Upper lobe of left lung (tissue), 6 donors: ENCODE data around the gene C4orf50. TPM values are rescaled to one million over a fixed set of nuclear protein-coding genes. Genes with fewer than 3 reads are reported as not detected.

ENCODE experiments used
- ATAC-seq, 2 donors: fragments of 200-7000 bp; cut with Tn5 transposase; one replicate each; pipeline ENCODE4 v1.9.1; 2022; ENCODE audit warnings: mild to moderate bottlenecking in 2 of 2, moderate library complexity in 2 of 2; ENCODE audit not compliant: low FRiP score in 2 of 2
- DNase-seq, 2 donors: peaks; one replicate each; pipeline ENCODE4 v3.0.0-alpha.2; 2019 to 2020
- H3K27ac ChIP-seq, 4 donors: fragments of 200-600 bp; sonication (generic); one replicate each; pipeline ENCODE4 v1.5.1; 2016 to 2019
- H3K27me3 ChIP-seq, 4 donors: fragments of 200-600 bp; sonication (generic); one replicate each; pipeline ENCODE4 v1.5.1; 2017 to 2019
- H3K36me3 ChIP-seq, 4 donors: fragments of 200-600 bp; sonication (generic); one replicate each; pipeline ENCODE4 v1.5.1; 2016 to 2019
- H3K4me1 ChIP-seq, 4 donors: fragments of 200-600 bp; sonication (generic); one replicate each; pipeline ENCODE4 v1.5.1; 2018 to 2019
- H3K4me3 ChIP-seq, 4 donors: fragments of 200-600 bp; sonication (generic); one replicate each; pipeline ENCODE4 v1.5.1; 2017 to 2019; ENCODE audit warnings: mild to moderate bottlenecking in 2 of 4, moderate library complexity in 1 of 4
- H3K9me3 ChIP-seq, 4 donors: fragments of 200-600 bp; sonication (generic); one replicate each; pipeline ENCODE4 v1.5.1; 2018 to 2019
- EP300 ChIP-seq, 4 donors: sonication (generic); formaldehyde crosslinking; IDR thresholded peaks; one replicate each; pipeline ENCODE4 v1.5.1; 2017; ENCODE audit warnings: antibody characterized with exemption in 4 of 4, control low read depth in 2 of 4
- POLR2A ChIP-seq, 4 donors: fragments of 450-650 bp; IDR thresholded peaks; one replicate each; pipeline ENCODE4 v1.5.1; 2016 to 2017; ENCODE audit warnings: antibody characterized with exemption in 4 of 4, mild to moderate bottlenecking in 2 of 4
- POLR2AphosphoS5 ChIP-seq, 2 donors: sonication (generic); formaldehyde crosslinking; IDR thresholded peaks; one replicate each; pipeline ENCODE4 v1.5.1; 2017; ENCODE audit warnings: antibody characterized with exemption in 2 of 2
- WGBS, 2 donors: methylation state at CpG; one replicate each; pipeline ENCODE4 v1.1.5; 2017 to 2018; 5-methylcytosine and 5-hydroxymethylcytosine counted together
- total RNA-seq, 6 donors: library from RNA; depleted of rRNA in 4 of 6; stranded (reverse); fragments of >200 nt in 4 of 6; gene quantifications; one replicate each; pipeline versions ENCODE4 v1.1.0 to v1.2.1, GENCODE V29; 2016 to 2021
- TF ChIP-seq, protein P1 (sequence below), 6 experiments: fragments of 450-650 bp in 4 of 6; fragments of 200-600 bp in 2 of 6; sonication (generic) in 2 of 6; IDR thresholded peaks; one replicate each; pipeline ENCODE4 v1.5.1; 2016 to 2019; ENCODE audit warnings: antibody characterized with exemption in 6 of 6
- donor health status: DM: no; HTN: no; CAD: no; lungs with moderate emphysema.
- donor health status: DM: no; HTN: yes; CAD: no; lungs with severe emphysema.

The C4orf50 gene
- total RNA-seq, 6 donors from 2014 or later = 0.03 to 1.3 (median 0.65) TPM

GRCh38 chr4:6038711-6039110 is 20.5 kb upstream of the C4orf50 start:
- H3K36me3 ChIP-seq = no peaks in the 10 kb centered on the region
- 83% methylated on average over 8 of the region's 8 CpGs; no CpG with 5 or more reads in 1 of the 2 donors for WGBS, 2 donors
- no peaks in the 10 kb centered on the region for H3K4me1 ChIP-seq
- no peaks in the 10 kb centered on the region for H3K9me3 ChIP-seq
- DNase-seq (no peak), ATAC-seq (no peak)
- no peak overlapping the region for H3K4me3 ChIP-seq
- TF ChIP-seq, protein P1, sequence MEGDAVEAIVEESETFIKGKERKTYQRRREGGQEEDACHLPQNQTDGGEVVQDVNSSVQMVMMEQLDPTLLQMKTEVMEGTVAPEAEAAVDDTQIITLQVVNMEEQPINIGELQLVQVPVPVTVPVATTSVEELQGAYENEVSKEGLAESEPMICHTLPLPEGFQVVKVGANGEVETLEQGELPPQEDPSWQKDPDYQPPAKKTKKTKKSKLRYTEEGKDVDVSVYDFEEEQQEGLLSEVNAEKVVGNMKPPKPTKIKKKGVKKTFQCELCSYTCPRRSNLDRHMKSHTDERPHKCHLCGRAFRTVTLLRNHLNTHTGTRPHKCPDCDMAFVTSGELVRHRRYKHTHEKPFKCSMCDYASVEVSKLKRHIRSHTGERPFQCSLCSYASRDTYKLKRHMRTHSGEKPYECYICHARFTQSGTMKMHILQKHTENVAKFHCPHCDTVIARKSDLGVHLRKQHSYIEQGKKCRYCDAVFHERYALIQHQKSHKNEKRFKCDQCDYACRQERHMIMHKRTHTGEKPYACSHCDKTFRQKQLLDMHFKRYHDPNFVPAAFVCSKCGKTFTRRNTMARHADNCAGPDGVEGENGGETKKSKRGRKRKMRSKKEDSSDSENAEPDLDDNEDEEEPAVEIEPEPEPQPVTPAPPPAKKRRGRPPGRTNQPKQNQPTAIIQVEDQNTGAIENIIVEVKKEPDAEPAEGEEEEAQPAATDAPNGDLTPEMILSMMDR (IDR thresholded peaks at IDR 0.05) = no peak
- TF ChIP-seq POLR2A (IDR thresholded peaks at IDR 0.05) (no peak), POLR2AphosphoS5 (IDR thresholded peaks at IDR 0.05) (no peak), EP300 (IDR thresholded peaks at IDR 0.05) (no peak)
- no peak overlapping the region for H3K27ac ChIP-seq
- H3K27me3 ChIP-seq = no peaks in the 10 kb centered on the region

GRCh38 chr4:6035786-6036185 is 17.6 kb upstream of the C4orf50 start:
- Histone ChIP-seq H3K4me1 (no peaks in the 10 kb centered on the region), H3K27me3 (no peaks in the 10 kb centered on the region), H3K4me3 (no peak overlapping the region), H3K9me3 (no peaks in the 10 kb centered on the region), H3K36me3 (no peaks in the 10 kb centered on the region), H3K27ac (no peak overlapping the region)
- DNase-seq (peak in 1 of 2 donors; percentile 72), ATAC-seq (peak in 1 of 2 donors; percentile 8)
- no peak for TF ChIP-seq EP300 (IDR thresholded peaks at IDR 0.05)
- TF ChIP-seq POLR2A (IDR thresholded peaks at IDR 0.05) = no peak
- TF ChIP-seq, protein P1 (IDR thresholded peaks at IDR 0.05) = no peak
- TF ChIP-seq POLR2AphosphoS5 (IDR thresholded peaks at IDR 0.05) = no peak
- WGBS, 2 donors = 95 to 98% methylated on average over 13 to 16 of the region's 16 CpGs

GRCh38 chr4:6033381-6033780 is 15.2 kb upstream of the C4orf50 start:
- Histone ChIP-seq H3K4me1 (no peaks in the 10 kb centered on the region), H3K36me3 (no peaks in the 10 kb centered on the region), H3K27ac (no peak overlapping the region), H3K4me3 (no peak overlapping the region), H3K9me3 (no peaks in the 10 kb centered on the region), H3K27me3 (no peaks in the 10 kb centered on the region)
- no peak for ATAC-seq
- no peak for DNase-seq
- 81 to 85% methylated on average over 4 of the region's 4 CpGs for WGBS, 2 donors
- TF ChIP-seq EP300 (IDR thresholded peaks at IDR 0.05) = no peak
- TF ChIP-seq POLR2AphosphoS5 (IDR thresholded peaks at IDR 0.05) = no peak
- TF ChIP-seq, protein P1 (IDR thresholded peaks at IDR 0.05) = no peak
- TF ChIP-seq POLR2A (IDR thresholded peaks at IDR 0.05) = no peak

GRCh38 chr4:6032249-6033244 is 14.3 kb upstream of the C4orf50 start:
- 64% methylated on average over 11 of the region's 11 CpGs for WGBS, 2 donors

More at GRCh38 chr4:6032249-6033244, 14.3 kb upstream of the C4orf50 start:
- Histone ChIP-seq H3K27me3 (no peaks in the 10 kb centered on the region), H3K4me3 (no peak overlapping the region), H3K36me3 (no peaks in the 10 kb centered on the region), H3K27ac (no peak overlapping the region), H3K9me3 (no peaks in the 10 kb centered on the region), H3K4me1 (no peaks in the 10 kb centered on the region)
- no peak for DNase-seq
- peak in 1 of 2 donors; percentile 9 for ATAC-seq
- no peak for TF ChIP-seq EP300 (IDR thresholded peaks at IDR 0.05)
- TF ChIP-seq POLR2A (IDR thresholded peaks at IDR 0.05) = no peak
- TF ChIP-seq, protein P1 (IDR thresholded peaks at IDR 0.05) = no peak
- no peak for TF ChIP-seq POLR2AphosphoS5 (IDR thresholded peaks at IDR 0.05)
